ENCODE data around the gene PPP1R3E. TPM values are rescaled to one million over a fixed set of nuclear protein-coding genes. Genes with fewer than 3 reads are reported as not detected.

PPP1R3E gene
- total RNA-seq, 1 donor from 2014 or later: 14.6 TPM

GRCh38 chr14:23307687-23308644 lies 5.3 kb upstream of the PPP1R3E start:
- no peak for DNase-seq
- Histone ChIP-seq H3K36me3 (peaks cover 19% of the 10 kb centered on the region), H3K9me3 (no peaks in the 10 kb centered on the region), H3K27ac (no peak overlapping the region), H3K4me1 (peaks cover 31% of the 10 kb centered on the region), H3K4me3 (peak overlapping the region; percentile 79), H3K27me3 (no peaks in the 10 kb centered on the region)
- ATAC-seq: no peak
- intact Hi-C loops (cut with DNase I): no loop called here
- no peak for TF ChIP-seq CTCF (IDR thresholded peaks at IDR 0.05)

GRCh38 chr14:23307146-23307530 lies 4.5 kb upstream of the PPP1R3E start:
- no peaks in the 10 kb centered on the region for H3K27me3 ChIP-seq
- H3K9me3 ChIP-seq: no peaks in the 10 kb centered on the region
- TF ChIP-seq CTCF (IDR thresholded peaks at IDR 0.05): no peak
- intact Hi-C loops (cut with DNase I): no loop called here
- DNase-seq (no peak), ATAC-seq (no peak)
- peaks cover 19% of the 10 kb centered on the region for H3K36me3 ChIP-seq
- peak overlapping the region; percentile 79 for H3K4me3 ChIP-seq
- peaks cover 33% of the 10 kb centered on the region for H3K4me1 ChIP-seq
- H3K27ac ChIP-seq: peak overlapping the region; percentile 89

- Histone ChIP-seq H3K27ac (peak within 1 kb of the TSS; percentile 89), H3K9me3 (no peaks in the 10 kb centered on the region), H3K4me1 (peaks cover 33% of the 10 kb centered on the region), H3K4me3 (peak within 1 kb of the TSS; percentile 79), H3K27me3 (no peaks in the 10 kb centered on the region), H3K36me3 (peaks cover 19% of the 10 kb centered on the region)
- no peak for TF ChIP-seq CTCF (IDR thresholded peaks at IDR 0.05)
- intact Hi-C loops (cut with DNase I): no loop called here
- DNase-seq (peak; percentile 95), ATAC-seq (peak; percentile 82)
Measured at GRCh38 chr14:23306412-23307145, 3.9 kb upstream of the PPP1R3E start, which contains the start of gene BCL2L2. TSS of gene BCL2L2 (plus strand) at chr14:23306833. CDS start at chr14:23307768, 935 bp downstream.

GRCh38 chr14:23301969-23302289 lies 730 bp downstream of the PPP1R3E start:
- Histone ChIP-seq H3K4me1 (peaks cover 31% of the 10 kb centered on the region), H3K27me3 (no peaks in the 10 kb centered on the region), H3K36me3 (peaks cover 18% of the 10 kb centered on the region), H3K9me3 (no peaks in the 10 kb centered on the region), H3K4me3 (peak overlapping the region; percentile 66), H3K27ac (peak overlapping the region; percentile 92)
- DNase-seq (no peak), ATAC-seq (peak; percentile 5)
- no peak for TF ChIP-seq CTCF (IDR thresholded peaks at IDR 0.05)
- intact Hi-C loops (cut with DNase I): no loop called here

GRCh38 chr14:23301288-23301968 lies 1.2 kb downstream of the PPP1R3E start:
- peak; percentile 65 for TF ChIP-seq CTCF (IDR thresholded peaks at IDR 0.05)
- no peaks in the 10 kb centered on the region for H3K9me3 ChIP-seq
- H3K27me3 ChIP-seq: no peaks in the 10 kb centered on the region
- peak; percentile 100 for DNase-seq
- H3K27ac ChIP-seq: peak overlapping the region; percentile 97
- intact Hi-C loops (cut with DNase I): no loop called here
- peak overlapping the region; percentile 66 for H3K4me3 ChIP-seq
- H3K4me1 ChIP-seq: peaks cover 31% of the 10 kb centered on the region
- peaks cover 18% of the 10 kb centered on the region for H3K36me3 ChIP-seq
- ATAC-seq: peak; percentile 92
